ENCODE measurements around the gene ZMIZ1. TPM values are rescaled to one million over a fixed set of nuclear protein-coding genes. Genes with fewer than 3 reads are reported as not detected.

The ZMIZ1 gene
- total and polyA plus RNA-seq, 2 donors (not counting 1 experiment from before 2014, with no cell fraction given) = 6.3 to 30.6 TPM

DNA sequence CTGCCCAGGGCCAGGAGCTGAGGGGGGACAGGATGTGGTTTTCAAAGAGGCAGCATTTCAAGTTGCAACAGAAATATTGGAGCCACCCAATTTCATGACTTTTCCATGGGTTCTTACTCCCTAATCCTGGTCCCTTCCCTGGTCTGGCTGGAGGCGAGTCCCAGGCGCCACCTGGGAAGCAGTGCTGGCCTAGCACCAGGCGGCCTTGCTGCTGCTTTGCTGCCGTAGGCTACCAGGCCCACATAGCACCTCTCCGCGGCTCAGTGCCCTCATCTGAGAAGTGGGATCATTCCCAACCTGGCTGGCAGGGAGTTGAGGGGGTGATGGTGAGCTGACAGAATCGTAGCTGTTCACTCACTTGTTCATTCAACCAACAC lies 33.7 kb downstream of the ZMIZ1 start:
- H3K27me3 ChIP-seq (ENCODE audit: control insufficient read depth, insufficient read depth, low read length) = no peaks in the 10 kb centered on the region
- H3K4me3 ChIP-seq (replicated peaks in 1 of 4; ENCODE audit: control extremely low read depth in 1 of 4, insufficient read depth in 1 of 4, low read depth in 3 of 4, low read length in 4 of 4) = no peak overlapping the region
- no peaks in the 10 kb centered on the region for H4K20me1 ChIP-seq (ENCODE audit: control insufficient read depth, extremely low read depth, insufficient read depth, low read length)
- no peak overlapping the region for H2AFZ ChIP-seq (ENCODE audit: low read length)
- H3K4me1 ChIP-seq (ENCODE audit: control insufficient read depth, extremely low read depth, insufficient read depth, low read length) = peaks cover 44% of the 10 kb centered on the region
- no peaks in the 10 kb centered on the region for H3K36me3 ChIP-seq (ENCODE audit: control insufficient read depth, insufficient read depth, low read length)
- H3K9ac ChIP-seq (ENCODE audit: insufficient read depth, low read length) = peak overlapping the region; percentile 27
- H3K79me2 ChIP-seq (ENCODE audit: control insufficient read depth, insufficient read depth, low read length) = peaks cover 99% of the 10 kb centered on the region
- DNase-seq (ENCODE audit: low read depth in 2 of 2) = peak in 1 of 2 donors; percentile 54
- no peak for TF ChIP-seq EZH2 (IDR thresholded peaks at IDR 0.05; ENCODE audit: low read length, missing control alignments)
- TF ChIP-seq CTCF (conservative IDR thresholded peaks at IDR 0.05 in 1 of 2, IDR thresholded peaks at IDR 0.05 in 1 of 2; ENCODE audit: low read depth in 1 of 2, low read length in 2 of 2) = no peak
- H3K9me3 ChIP-seq (ENCODE audit: control insufficient read depth, insufficient read depth, low read depth, low read length) = no peaks in the 10 kb centered on the region
- H3K4me2 ChIP-seq (ENCODE audit: extremely low read depth, insufficient read depth, low read length) = peak overlapping the region; percentile 54
- peak overlapping the region; percentile 58 for H3K27ac ChIP-seq (ENCODE audit: insufficient read depth, low read length)

DNA sequence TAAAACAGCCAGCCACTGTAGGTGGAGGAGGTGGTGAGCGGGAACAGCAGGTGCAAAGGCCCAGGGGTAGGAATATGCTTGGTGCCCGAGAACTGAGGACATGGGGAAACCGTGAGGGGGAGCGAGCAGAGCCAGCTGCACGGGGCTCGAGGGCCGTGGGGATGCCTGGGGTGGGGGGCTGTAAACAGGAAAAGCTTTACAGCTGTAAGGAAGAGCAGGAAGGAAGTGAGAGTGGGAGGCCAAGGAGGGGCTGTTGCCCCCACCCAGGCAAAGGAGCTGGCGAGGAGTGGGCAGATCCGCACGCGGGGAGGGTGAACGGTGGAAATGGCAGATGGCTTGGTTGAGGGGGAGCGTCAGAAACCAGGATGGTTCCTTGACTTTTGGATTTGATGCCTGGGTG lies 34.4 kb downstream of the ZMIZ1 start:
- H3K27me3 ChIP-seq (ENCODE audit: control insufficient read depth, insufficient read depth, low read length) = no peaks in the 10 kb centered on the region
- no peak for TF ChIP-seq EZH2 (IDR thresholded peaks at IDR 0.05; ENCODE audit: low read length, missing control alignments)
- TF ChIP-seq CTCF (conservative IDR thresholded peaks at IDR 0.05 in 1 of 2, IDR thresholded peaks at IDR 0.05 in 1 of 2; ENCODE audit: low read depth in 1 of 2, low read length in 2 of 2) = no peak
- no peaks in the 10 kb centered on the region for H4K20me1 ChIP-seq (ENCODE audit: control insufficient read depth, extremely low read depth, insufficient read depth, low read length)
- H3K36me3 ChIP-seq (ENCODE audit: control insufficient read depth, insufficient read depth, low read length) = no peaks in the 10 kb centered on the region
- no peak overlapping the region for H2AFZ ChIP-seq (ENCODE audit: low read length)
- H3K4me1 ChIP-seq (ENCODE audit: control insufficient read depth, extremely low read depth, insufficient read depth, low read length) = peaks cover 38% of the 10 kb centered on the region
- peak overlapping the region; percentile 58 for H3K27ac ChIP-seq (ENCODE audit: insufficient read depth, low read length)
- peaks cover 99% of the 10 kb centered on the region for H3K79me2 ChIP-seq (ENCODE audit: control insufficient read depth, insufficient read depth, low read length)
- H3K9me3 ChIP-seq (ENCODE audit: control insufficient read depth, insufficient read depth, low read depth, low read length) = no peaks in the 10 kb centered on the region
- no peak overlapping the region for H3K4me3 ChIP-seq (replicated peaks in 1 of 4; ENCODE audit: control extremely low read depth in 1 of 4, insufficient read depth in 1 of 4, low read depth in 3 of 4, low read length in 4 of 4)
- H3K4me2 ChIP-seq (ENCODE audit: extremely low read depth, insufficient read depth, low read length) = no peak overlapping the region
- no peak overlapping the region for H3K9ac ChIP-seq (ENCODE audit: insufficient read depth, low read length)
- no peak for DNase-seq (ENCODE audit: low read depth in 2 of 2)

DNA sequence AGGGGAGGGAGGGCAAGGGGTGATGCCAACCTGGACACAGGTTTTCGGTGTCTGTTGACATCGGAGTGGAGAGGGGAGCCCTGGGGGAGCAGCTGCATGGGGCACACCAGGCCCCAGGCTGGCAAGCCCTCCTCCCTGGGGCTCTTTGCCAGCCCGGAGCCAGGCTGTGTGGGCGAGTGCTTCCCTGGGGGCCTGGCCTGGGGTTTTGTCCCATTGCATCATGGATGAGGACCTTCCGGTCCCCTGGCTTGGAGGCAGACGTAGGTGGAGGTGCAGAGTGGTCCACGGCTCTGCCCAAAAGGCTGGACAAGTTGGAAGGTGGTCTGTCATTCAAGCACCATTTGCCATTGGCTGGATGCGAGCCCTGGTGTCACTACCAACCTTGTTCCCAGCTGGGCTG lies 34.8 kb downstream of the ZMIZ1 start:
- TF ChIP-seq CTCF (conservative IDR thresholded peaks at IDR 0.05 in 1 of 2, IDR thresholded peaks at IDR 0.05 in 1 of 2; ENCODE audit: low read depth in 1 of 2, low read length in 2 of 2) = no peak
- TF ChIP-seq EZH2 (IDR thresholded peaks at IDR 0.05; ENCODE audit: low read length, missing control alignments) = no peak
- Histone ChIP-seq H3K79me2 (ENCODE audit: control insufficient read depth, insufficient read depth, low read length) (peaks cover 99% of the 10 kb centered on the region), H3K4me2 (ENCODE audit: extremely low read depth, insufficient read depth, low read length) (no peak overlapping the region), H3K4me3 (replicated peaks in 1 of 4; ENCODE audit: control extremely low read depth in 1 of 4, insufficient read depth in 1 of 4, low read depth in 3 of 4, low read length in 4 of 4) (no peak overlapping the region), H4K20me1 (ENCODE audit: control insufficient read depth, extremely low read depth, insufficient read depth, low read length) (no peaks in the 10 kb centered on the region), H3K27me3 (ENCODE audit: control insufficient read depth, insufficient read depth, low read length) (no peaks in the 10 kb centered on the region), H3K9me3 (ENCODE audit: control insufficient read depth, insufficient read depth, low read depth, low read length) (no peaks in the 10 kb centered on the region), H3K27ac (ENCODE audit: insufficient read depth, low read length) (no peak overlapping the region), H2AFZ (ENCODE audit: low read length) (no peak overlapping the region), H3K9ac (ENCODE audit: insufficient read depth, low read length) (no peak overlapping the region), H3K36me3 (ENCODE audit: control insufficient read depth, insufficient read depth, low read length) (no peaks in the 10 kb centered on the region), H3K4me1 (ENCODE audit: control insufficient read depth, extremely low read depth, insufficient read depth, low read length) (peaks cover 34% of the 10 kb centered on the region)
- no peak for DNase-seq (ENCODE audit: low read depth in 2 of 2)

Data from fibroblast of lung (primary cell).